Tongue (tissue), 3 donors: ENCODE results near the gene STOX1. TPM values are rescaled to one million over a fixed set of nuclear protein-coding genes. Genes with fewer than 3 reads are reported as not detected.
A peak's percentile ranks its signal among the peaks of the same experiment; 100 is the strongest.
"Not testable (repeated sequence)": the region's sequence is repeated elsewhere in the genome, so short reads cannot be mapped to it uniquely, and the experiment has no call there.

ENCODE experiments used
- DNase-seq: peaks from one replicate; pipeline ENCODE4 v3.0.0-alpha.2; 2015
- small RNA-seq: library from RNA; depleted of rRNA; stranded (forward); fragments of <200 nt; gene quantifications from one replicate; pipeline ENCODE3, GENCODE V24; 2014; ENCODE audit warnings: low replicate concordance
- total RNA-seq: library from RNA; depleted of rRNA; stranded (reverse); fragments of >200 nt; gene quantifications from one replicate; pipeline ENCODE4 v1.2.3, GENCODE V29; 2014

Gene STOX1
- total RNA-seq, 1 donor from 2014 or later = 5.0 TPM

GRCh38 chr10:68879628-68880027 is 52.3 kb downstream of the STOX1 start:
- no peak for DNase-seq

GRCh38 chr10:68880181-68880580 is 52.9 kb downstream of the STOX1 start:
- DNase-seq = no peak

- no peak for DNase-seq
Observed at GRCh38 chr10:68895041-68895440, 67.7 kb downstream of the STOX1 start.

GRCh38 chr10:68897336-68897741 is 70.0 kb downstream of the STOX1 start:
- DNase-seq = peak; percentile 90

- peak; percentile 33 for DNase-seq
Observed at GRCh38 chr10:68899186-68899745, 71.9 kb downstream of the STOX1 start.

GRCh38 chr10:68900427-68901104 is 73.2 kb downstream of the STOX1 start:
- no peak for DNase-seq

- peak; percentile 100 for DNase-seq
Observed at GRCh38 chr10:68901105-68901927, 74.0 kb downstream of the STOX1 start, which contains the start of gene DDX50. DDX50 (plus strand) TSS chr10:68901315; CDS start chr10:68901385, 70 bp downstream.

GRCh38 chr10:68902382-68902781 is 75.1 kb downstream of the STOX1 start:
- DNase-seq = no peak

- no peak for DNase-seq
Observed at GRCh38 chr10:68924593-68924992, 97.3 kb downstream of the STOX1 start.

- no peak for DNase-seq
Observed at GRCh38 chr10:68925489-68925888, 98.2 kb downstream of the STOX1 start.

- DNase-seq = not testable (repeated sequence)
Observed at GRCh38 chr10:68929157-68929556, 101.8 kb downstream of the STOX1 start.

- DNase-seq = not testable (repeated sequence)
Observed at GRCh38 chr10:68929888-68930287, 102.6 kb downstream of the STOX1 start.

GRCh38 chr10:68932860-68933259 is 105.5 kb downstream of the STOX1 start:
- not testable (repeated sequence) for DNase-seq

- no peak for DNase-seq
Observed at GRCh38 chr10:68934994-68935393, 107.7 kb downstream of the STOX1 start.

- no peak for DNase-seq
Observed at GRCh38 chr10:68938117-68938516, 110.8 kb downstream of the STOX1 start.

GRCh38 chr10:68938884-68939283 is 111.6 kb downstream of the STOX1 start:
- no peak for DNase-seq

GRCh38 chr10:68940917-68941316 is 113.6 kb downstream of the STOX1 start:
- DNase-seq = not testable (repeated sequence)

Small RNAs within 50 kb of the gene (small RNA-seq; reads per million reads assigned to genes)
- gene RNU6-571P (not detected), gene RNU6-697P (not detected)

Other genes starting within 250 kb of the STOX1 start
- 45.5 TPM for gene CCAR1, start 106.3 kb upstream of the STOX1 start, total RNA-seq
- gene DDX50, start 73.8 kb downstream of the STOX1 start, total RNA-seq = 47.7 TPM
- gene DDX21, start 128.6 kb downstream of the STOX1 start, total RNA-seq = 47.5 TPM
- 33.0 TPM for gene KIFBP, start 161.3 kb downstream of the STOX1 start, total RNA-seq